NCI-H524 (cell line): Measurements from ENCODE around the gene SPATA33.
"Not testable (repeated sequence)": the region's sequence is repeated elsewhere in the genome, so short reads cannot be mapped to it uniquely, and the experiment has no call there.

Experiments used
- DNase-seq, 2 experiments: peaks; one replicate each; lab custom pipeline; 2025; lab: John Stamatoyannopoulos, UW

SPATA33 gene

GRCh38 chr16:89664238-89664637 lies 6.6 kb downstream of the SPATA33 start:
- not testable (repeated sequence) for DNase-seq

- peak in 1 of 2 experiments; percentile 33 for DNase-seq
Measured at GRCh38 chr16:89667000-89667399, 9.4 kb downstream of the SPATA33 start.

GRCh38 chr16:89667633-89668032 lies 10.0 kb downstream of the SPATA33 start:
- no peak for DNase-seq

GRCh38 chr16:89668790-89669158 lies 11.1 kb downstream of the SPATA33 start:
- no peak for DNase-seq

GRCh38 chr16:89669755-89670154 lies 12.1 kb downstream of the SPATA33 start:
- no peak for DNase-seq

GRCh38 chr16:89670496-89671431 lies 13.1 kb downstream of the SPATA33 start:
- DNase-seq, result no peak

- not testable (repeated sequence) for DNase-seq
Measured at GRCh38 chr16:89671565-89671964, 13.9 kb downstream of the SPATA33 start.

GRCh38 chr16:89672177-89672941 lies 14.7 kb downstream of the SPATA33 start:
- no peak for DNase-seq

GRCh38 chr16:89678258-89678657 lies 20.6 kb downstream of the SPATA33 start:
- no peak for DNase-seq

- no peak for DNase-seq
Measured at GRCh38 chr16:89685916-89686315, 28.3 kb downstream of the SPATA33 start.

- peak; percentile 89 to 95 for DNase-seq
Measured at GRCh38 chr16:89686520-89687091, 29.0 kb downstream of the SPATA33 start, which contains the start of gene CDK10. Gene CDK10, plus strand, starts transcription at chr16:89686689. Its CDS starts 22 bp downstream, at chr16:89686711.

GRCh38 chr16:89687092-89687940 lies 29.7 kb downstream of the SPATA33 start:
- DNase-seq, result peak in 1 of 2 experiments; percentile 60

GRCh38 chr16:89688395-89688794 lies 30.8 kb downstream of the SPATA33 start:
- DNase-seq, result no peak

- no peak for DNase-seq
Measured at GRCh38 chr16:89689142-89689541, 31.5 kb downstream of the SPATA33 start.

GRCh38 chr16:89689621-89690020 lies 32.0 kb downstream of the SPATA33 start:
- not testable (repeated sequence) for DNase-seq

- DNase-seq, result no peak
Measured at GRCh38 chr16:89690392-89690901, 32.8 kb downstream of the SPATA33 start.

- DNase-seq, result no peak
Measured at GRCh38 chr16:89691231-89691985, 33.8 kb downstream of the SPATA33 start.

- no peak for DNase-seq
Measured at GRCh38 chr16:89691986-89692569, 34.4 kb downstream of the SPATA33 start.

- no peak for DNase-seq
Measured at GRCh38 chr16:89693289-89693731, 35.7 kb downstream of the SPATA33 start.
